HCT116 (cell line): ENCODE results near the gene CHD9NB. TPM values are rescaled to one million over a fixed set of nuclear protein-coding genes. Genes with fewer than 3 reads are reported as not detected.

Source experiments
- ATAC-seq: fragments of 200-7000 bp; cut with Tn5 transposase; 2 replicates; pipeline ENCODE4 v1.9.1; 2020; ENCODE audit warnings: mild to moderate bottlenecking, moderate library complexity
- BruUV-seq: library from RNA; stranded (reverse); fragments of 400-500 nt; replicated peaks from 2 replicates; lab custom pipeline; 2021; lab: Mats Ljungman, UMichigan
- CTCF ChIA-PET: fragments of 300-600 bp; sonication (Branson Sonifier 250); formaldehyde crosslinking; loops from one replicate; lab custom pipeline; 2021; ENCODE audit warnings: antibody characterized with exemption; lab: Charles Lee
- POLR2A ChIA-PET: fragments of 300-600, 350-600 bp; sonication (Branson Sonifier 250); formaldehyde crosslinking; loops from one replicate; lab custom pipeline; 2021; ENCODE audit warnings: antibody characterized with exemption; lab: Charles Lee
- RAD21 ChIA-PET, 2 experiments: fragments of 300-600 bp; sonication (Branson Sonifier 250); formaldehyde crosslinking; loops; one replicate each; lab custom pipeline; 2023; ENCODE audit warnings: low total read pairs in 2 of 2; ENCODE audit not compliant: uncharacterized antibody in 2 of 2, unreplicated experiment in 2 of 2, low non-redundant PET in 1 of 2; lab: Charles Lee
- DNase-seq: peaks from one replicate; pipeline ENCODE4 v3.0.0-alpha.2; 2010; ENCODE audit warnings: low read depth, low spot score
- H2AFZ ChIP-seq: fragments of 200-600 bp; shearing (Covaris generic), sonication (generic); 2 replicates; pipeline ENCODE4 v1.6.1; 2017; ENCODE audit warnings: low read depth, mixed run types, mixed read lengths, antibody characterized with exemption, low read length; ENCODE audit not compliant: poor library complexity, severe bottlenecking
- H3K27ac ChIP-seq: 2 replicates; pipeline ENCODE4 v1.5.1; 2012; ENCODE audit warnings: low read depth, low read length
- H3K27me3 ChIP-seq: fragments of 200-600 bp; sonication (generic); 2 replicates; pipeline ENCODE4 v1.6.1; 2016; ENCODE audit warnings: mixed run types, low read length, mixed read lengths; ENCODE audit not compliant: insufficient read depth
- H3K36me3 ChIP-seq, 2 experiments: fragments of 200-500 bp in 1 of 2; fragments of 200-600 bp in 1 of 2; sonication (Bioruptor generic) in 1 of 2; sonication (generic) in 1 of 2; 2 replicates each; pipeline versions ENCODE4 v1.5.1 to v1.6.1; 2014 to 2016; ENCODE audit warnings: low read length in 2 of 2, inconsistent platforms in 1 of 2, mixed read lengths in 1 of 2, mixed run types in 1 of 2; ENCODE audit not compliant: insufficient read depth in 2 of 2, control insufficient read depth in 1 of 2
- H3K4me1 ChIP-seq, 2 experiments: fragments of 200-600 bp in 1 of 2; sonication (generic) in 1 of 2; 2 replicates each; pipeline versions ENCODE4 v1.5.1 to v1.6.1; 2012 to 2017; ENCODE audit warnings: low read length in 2 of 2, inconsistent platforms in 1 of 2, mild to moderate bottlenecking in 1 of 2, mixed read lengths in 1 of 2, mixed run types in 1 of 2, moderate library complexity in 1 of 2; ENCODE audit not compliant: insufficient read depth in 2 of 2, control insufficient read depth in 1 of 2
- H3K4me2 ChIP-seq: fragments of 200-600 bp; sonication (generic); 2 replicates; pipeline ENCODE4 v1.6.1; 2017; ENCODE audit warnings: mixed run types, low read length, mixed read lengths
- H3K4me3 ChIP-seq, 2 experiments: fragments of 200-600 bp in 1 of 2; sonication (generic) in 1 of 2; replicated peaks in 1 of 2; 2 replicates each; pipeline ENCODE4 v1.5.1; 2011 to 2016; ENCODE audit warnings: low read length in 2 of 2, control low read depth in 1 of 2, low read depth in 1 of 2, mild to moderate bottlenecking in 1 of 2, mixed read lengths in 1 of 2, mixed run types in 1 of 2
- H3K79me2 ChIP-seq: fragments of 200-600 bp; sonication (generic); 2 replicates; pipeline ENCODE4 v1.6.1; 2017; ENCODE audit warnings: mild to moderate bottlenecking, mixed run types, low read length, moderate library complexity, mixed read lengths; ENCODE audit not compliant: insufficient read depth
- H3K9ac ChIP-seq: fragments of 200-600 bp; sonication (generic); 2 replicates; pipeline ENCODE4 v1.6.1; 2016; ENCODE audit warnings: low read length, mixed read lengths
- H3K9me2 ChIP-seq: fragments of 200-600 bp; sonication (generic), shearing (Covaris generic); 2 replicates; pipeline ENCODE4 v1.6.1; 2017; ENCODE audit warnings: mixed run types, mild to moderate bottlenecking, moderate library complexity; ENCODE audit not compliant: insufficient read depth
- H3K9me3 ChIP-seq, 2 experiments: fragments of 200-500 bp in 1 of 2; fragments of 200-600 bp in 1 of 2; sonication (Bioruptor generic) in 1 of 2; sonication (generic) in 1 of 2; 2 replicates each; pipeline ENCODE4 v1.6.1; 2014 to 2017; ENCODE audit warnings: low read length in 2 of 2, mixed read lengths in 2 of 2, inconsistent platforms in 1 of 2, low read depth in 1 of 2, mild to moderate bottlenecking in 1 of 2, mixed run types in 1 of 2, moderate library complexity in 1 of 2; ENCODE audit not compliant: control insufficient read depth in 1 of 2, insufficient read depth in 1 of 2
- H4K20me1 ChIP-seq: fragments of 200-600 bp; sonication (generic), shearing (Covaris generic); 2 replicates; pipeline ENCODE4 v1.6.1; 2017; ENCODE audit warnings: mixed run types, mild to moderate bottlenecking, moderate library complexity; ENCODE audit not compliant: insufficient read depth
- CBX3 ChIP-seq: IDR thresholded peaks from 2 replicates; pipeline ENCODE4 v1.6.1; 2012; ENCODE audit warnings: low read depth
- CTCF ChIP-seq, 3 experiments: fragments of 200-600 bp in 1 of 3; sonication (generic) in 1 of 3; IDR thresholded peaks in 2 of 3; conservative IDR thresholded peaks in 1 of 3; 2 replicates each; pipeline ENCODE4 v1.5.1; 2012 to 2017; ENCODE audit warnings: low read depth in 2 of 3, low read length in 2 of 3, antibody characterized with exemption in 1 of 3, borderline replicate concordance in 1 of 3, control low read depth in 1 of 3, mild to moderate bottlenecking in 1 of 3, mixed read lengths in 1 of 3, mixed run types in 1 of 3, moderate library complexity in 1 of 3; ENCODE audit not compliant: insufficient read depth in 1 of 3
- EZH2phosphoT487 ChIP-seq: fragments of 200-600 bp; IDR thresholded peaks from 2 replicates; pipeline ENCODE4 v1.6.1; 2018; ENCODE audit warnings: antibody characterized with exemption, borderline replicate concordance
- MAX ChIP-seq: IDR thresholded peaks from 2 replicates; pipeline ENCODE4 v1.6.1; 2012
- POLR2A ChIP-seq: IDR thresholded peaks from 2 replicates; pipeline ENCODE4 v1.7.0; 2011; ENCODE audit warnings: borderline replicate concordance; ENCODE audit not compliant: insufficient read depth, insufficient read length; ENCODE audit errors: extremely low read depth
- POLR2AphosphoS5 ChIP-seq: IDR thresholded peaks from 2 replicates; pipeline ENCODE4 v1.6.1; 2011; ENCODE audit warnings: mild to moderate bottlenecking, low read depth, low read length, moderate library complexity
- REST ChIP-seq: IDR thresholded peaks from 2 replicates; pipeline ENCODE4 v1.6.1; 2012; ENCODE audit warnings: low read depth
- SIN3A ChIP-seq: IDR thresholded peaks from 2 replicates; pipeline ENCODE4 v1.6.1; 2012; ENCODE audit warnings: low read depth
- ZNF274 ChIP-seq: fragments of 200-500 bp; sonication (Bioruptor generic); IDR thresholded peaks from 2 replicates; pipeline ENCODE4 v1.6.1; 2014; ENCODE audit warnings: mild to moderate bottlenecking, low read depth, low read length, inconsistent platforms
- intact Hi-C: fragments of 100-400 bp; cut with micrococcal nuclease; formaldehyde crosslinking; loops from 2 replicates; pipeline ENCODE4 v1.10.0; 2022
- total RNA-seq: library from RNA; stranded (reverse); gene quantifications from one replicate; pipeline ENCODE4 v1.2.1, GENCODE V29; 2021; ENCODE audit not compliant: unreplicated experiment

The CHD9NB gene
- total RNA-seq, 1 experiment from 2014 or later, result 1.2 TPM

- Histone ChIP-seq H2AFZ (no peak overlapping the region), H4K20me1 (no peaks in the 10 kb centered on the region), H3K9me3 (no peaks in the 10 kb centered on the region), H3K4me3 (no peak overlapping the region), H3K79me2 (peaks cover 54% of the 10 kb centered on the region), H3K9ac (no peak overlapping the region), H3K27ac (no peak overlapping the region), H3K9me2 (no peaks in the 10 kb centered on the region), H3K36me3 (no peaks in the 10 kb centered on the region), H3K27me3 (no peaks in the 10 kb centered on the region), H3K4me1 (peaks cover 1 to 10% of the 10 kb centered on the region in 2 experiments; a peak in 2 of 4 replicates), H3K4me2 (no peak overlapping the region)
- intact Hi-C loops, result no loop called here
- ChIA-PET CTCF (no interaction called here), RAD21 (no interaction called here), POLR2A (no interaction called here)
- DNase-seq (no peak), ATAC-seq (no peak)
- TF ChIP-seq POLR2AphosphoS5, result no peak
- TF ChIP-seq MAX, result no peak
- TF ChIP-seq CBX3, result no peak
- no peak for TF ChIP-seq EZH2phosphoT487
- TF ChIP-seq SIN3A, result no peak
- TF ChIP-seq CTCF (IDR thresholded peaks at IDR 0.05 in 2 of 3, conservative IDR thresholded peaks at IDR 0.05 in 1 of 3; ENCODE audit: borderline replicate concordance in 1 of 3, insufficient read depth in 1 of 3, low read depth in 2 of 3, low read length in 2 of 3), result no peak
- no peak for TF ChIP-seq POLR2A
- TF ChIP-seq ZNF274, result no peak
- TF ChIP-seq REST, result no peak
- BruUV-seq, result no TSS peak
These were observed 33.3 kb upstream of the CHD9NB start for GRCh38 chr16:53085931-53086421.
